ENCODE data around the gene EMP2. TPM values are rescaled to one million over a fixed set of nuclear protein-coding genes. Genes with fewer than 3 reads are reported as not detected.

Gene EMP2
- polyA plus RNA-seq, 3 donors, result not detected

DNA sequence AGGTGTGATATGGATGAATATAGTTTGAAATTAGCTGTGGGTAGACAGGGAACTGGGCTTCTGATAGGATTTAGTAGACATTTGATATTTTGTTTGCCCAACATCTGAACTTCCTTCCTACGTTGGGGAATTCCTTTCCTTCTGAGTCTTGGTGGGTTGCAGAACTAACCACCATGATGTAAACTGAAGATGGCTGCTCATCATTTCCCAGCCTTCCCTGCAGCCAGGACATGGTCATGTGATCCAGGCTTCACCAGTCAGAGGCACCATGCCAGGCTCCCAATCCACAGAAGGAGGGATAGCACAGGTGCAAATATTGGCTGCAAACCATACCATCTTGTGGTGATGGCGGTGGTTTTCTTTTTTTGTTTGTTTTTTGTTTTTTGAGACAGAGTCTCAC lies 57.4 kb downstream of the EMP2 start:
- no peaks in the 10 kb centered on the region for H3K36me3 Mint-ChIP-seq
- H3K27ac Mint-ChIP-seq, result no peak overlapping the region
- Histone ChIP-seq H3K4me3 (replicated peaks in 1 of 3; ENCODE audit: low read depth in 2 of 3, low read length in 3 of 3) (no peak overlapping the region), H2AFZ (ENCODE audit: insufficient read depth, low read depth, low read length, poor library complexity, severe bottlenecking) (no peak overlapping the region), H4K20me1 (ENCODE audit: insufficient read depth, low read length) (no peaks in the 10 kb centered on the region), H3K79me2 (ENCODE audit: insufficient read depth, low read length) (no peaks in the 10 kb centered on the region), H3K4me2 (replicated peaks; ENCODE audit: extremely low read depth, low read length, poor library complexity, severe bottlenecking) (no peak overlapping the region), H3K9ac (ENCODE audit: insufficient read depth, low read length, poor library complexity, severe bottlenecking) (no peak overlapping the region), H3K9me3 (replicated peaks in 1 of 2; ENCODE audit: control insufficient read depth in 1 of 2, insufficient read depth in 1 of 2, low read length in 2 of 2) (no peaks in the 10 kb centered on the region), H3K36me3 (replicated peaks in 1 of 2; ENCODE audit: control insufficient read depth in 1 of 2, insufficient read depth in 2 of 2, low read length in 2 of 2) (no peaks in the 10 kb centered on the region), H3K27me3 (ENCODE audit: control insufficient read depth in 2 of 2, insufficient read depth in 2 of 2, low read length in 2 of 2) (no peaks in the 10 kb centered on the region), H3K27ac (ENCODE audit: low read depth in 1 of 2, low read length in 2 of 2) (no peak overlapping the region), H3K4me1 (ENCODE audit: control insufficient read depth in 1 of 2, insufficient read depth in 2 of 2, low read length in 2 of 2) (no peaks in the 10 kb centered on the region)
- DNase-seq, result peak in 1 of 3 donors; percentile 55
- H3K9me3 Mint-ChIP-seq, result peaks cover 0 to 7% (median 2%) of the 10 kb centered on the region in 7 donors
- peaks cover 6% of the 10 kb centered on the region for H3K4me1 Mint-ChIP-seq
- peaks cover 0 to 1% (median 1%) of the 10 kb centered on the region in 3 donors for H3K27me3 Mint-ChIP-seq (ENCODE audit: low read depth in 3 of 3)
- H3K4me3 Mint-ChIP-seq, result no peak overlapping the region
- 0% methylated on average over 1 of the region's 2 CpGs for WGBS (ENCODE audit: insufficient coverage)
- intact Hi-C loops (cut with micrococcal nuclease), result loop anchor here in 1 of 2 donors (10.0 kb wide), 1 partner anchor 122 kb away; no protein-coding TSS in a partner anchor
- TF ChIP-seq, protein P1, sequence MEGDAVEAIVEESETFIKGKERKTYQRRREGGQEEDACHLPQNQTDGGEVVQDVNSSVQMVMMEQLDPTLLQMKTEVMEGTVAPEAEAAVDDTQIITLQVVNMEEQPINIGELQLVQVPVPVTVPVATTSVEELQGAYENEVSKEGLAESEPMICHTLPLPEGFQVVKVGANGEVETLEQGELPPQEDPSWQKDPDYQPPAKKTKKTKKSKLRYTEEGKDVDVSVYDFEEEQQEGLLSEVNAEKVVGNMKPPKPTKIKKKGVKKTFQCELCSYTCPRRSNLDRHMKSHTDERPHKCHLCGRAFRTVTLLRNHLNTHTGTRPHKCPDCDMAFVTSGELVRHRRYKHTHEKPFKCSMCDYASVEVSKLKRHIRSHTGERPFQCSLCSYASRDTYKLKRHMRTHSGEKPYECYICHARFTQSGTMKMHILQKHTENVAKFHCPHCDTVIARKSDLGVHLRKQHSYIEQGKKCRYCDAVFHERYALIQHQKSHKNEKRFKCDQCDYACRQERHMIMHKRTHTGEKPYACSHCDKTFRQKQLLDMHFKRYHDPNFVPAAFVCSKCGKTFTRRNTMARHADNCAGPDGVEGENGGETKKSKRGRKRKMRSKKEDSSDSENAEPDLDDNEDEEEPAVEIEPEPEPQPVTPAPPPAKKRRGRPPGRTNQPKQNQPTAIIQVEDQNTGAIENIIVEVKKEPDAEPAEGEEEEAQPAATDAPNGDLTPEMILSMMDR (IDR thresholded peaks at IDR 0.05), result no peak

DNA sequence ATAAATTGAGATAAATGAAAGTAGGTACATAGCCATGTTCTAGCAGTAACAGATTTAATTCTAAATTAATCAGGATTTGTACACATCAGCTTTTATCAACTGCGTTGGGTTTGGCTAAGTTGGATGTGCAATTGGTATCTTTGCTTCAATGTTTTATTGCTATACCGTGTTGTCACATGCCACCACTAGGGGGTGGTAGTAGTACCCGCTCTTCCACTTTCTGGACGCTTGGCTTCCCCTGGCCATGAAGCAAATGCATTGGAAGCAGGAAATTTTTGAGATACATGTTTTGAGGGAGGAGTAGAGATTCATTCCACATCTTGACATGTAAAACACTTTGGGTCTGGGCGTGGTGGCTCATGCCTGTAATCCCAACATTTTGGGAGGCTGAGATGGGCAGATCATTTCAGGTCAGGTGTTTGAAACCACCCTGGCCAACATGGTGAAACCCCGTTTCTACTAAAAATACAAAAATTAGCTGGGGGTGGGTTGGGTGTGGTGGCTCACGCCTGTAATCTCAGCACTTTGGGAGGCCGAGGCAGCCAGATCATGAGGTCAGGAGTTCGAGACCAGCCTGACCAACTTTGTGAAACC lies 58.6 kb downstream of the EMP2 start:
- H2AFZ ChIP-seq (ENCODE audit: insufficient read depth, low read depth, low read length, poor library complexity, severe bottlenecking), result no peak overlapping the region
- TF ChIP-seq, protein P1 (IDR thresholded peaks at IDR 0.05), result peak; percentile 80
- Mint-ChIP-seq H3K4me1 (peaks cover 6% of the 10 kb centered on the region), H3K27me3 (ENCODE audit: low read depth in 3 of 3) (peaks cover 0 to 1% (median 1%) of the 10 kb centered on the region in 3 donors), H3K27ac (no peak overlapping the region), H3K9me3 (peaks cover 3 to 13% (median 4%) of the 10 kb centered on the region in 7 donors), H3K4me3 (no peak overlapping the region), H3K36me3 (no peaks in the 10 kb centered on the region)
- peaks cover 0 to under 1% of the 10 kb centered on the region in 2 donors for H3K9me3 ChIP-seq (replicated peaks in 1 of 2; ENCODE audit: control insufficient read depth in 1 of 2, insufficient read depth in 1 of 2, low read length in 2 of 2)
- H3K27ac ChIP-seq (ENCODE audit: low read depth in 1 of 2, low read length in 2 of 2), result no peak overlapping the region
- H3K36me3 ChIP-seq (replicated peaks in 1 of 2; ENCODE audit: control insufficient read depth in 1 of 2, insufficient read depth in 2 of 2, low read length in 2 of 2), result no peaks in the 10 kb centered on the region
- intact Hi-C loops (cut with micrococcal nuclease), result loop anchor here in 1 of 2 donors (10.0 kb wide), 1 partner anchor 123 kb away; no protein-coding TSS in a partner anchor
- H3K4me2 ChIP-seq (replicated peaks; ENCODE audit: extremely low read depth, low read length, poor library complexity, severe bottlenecking), result no peak overlapping the region
- 0% methylated on average over 2 of the region's 9 CpGs for WGBS (ENCODE audit: insufficient coverage)
- peak; percentile 46 to 67 (median 56) for DNase-seq
- H3K79me2 ChIP-seq (ENCODE audit: insufficient read depth, low read length), result no peaks in the 10 kb centered on the region
- H3K4me1 ChIP-seq (ENCODE audit: control insufficient read depth in 1 of 2, insufficient read depth in 2 of 2, low read length in 2 of 2), result no peaks in the 10 kb centered on the region
- H3K4me3 ChIP-seq (replicated peaks in 1 of 3; ENCODE audit: low read depth in 2 of 3, low read length in 3 of 3), result no peak overlapping the region
- H4K20me1 ChIP-seq (ENCODE audit: insufficient read depth, low read length), result no peaks in the 10 kb centered on the region
- H3K27me3 ChIP-seq (ENCODE audit: control insufficient read depth in 2 of 2, insufficient read depth in 2 of 2, low read length in 2 of 2), result no peaks in the 10 kb centered on the region
- H3K9ac ChIP-seq (ENCODE audit: insufficient read depth, low read length, poor library complexity, severe bottlenecking), result no peak overlapping the region
